GM18526 (cell line): Measurements from ENCODE around the gene TTBK2.

Experiments
- POLR2A ChIP-seq: IDR thresholded peaks from 3 replicates; pipeline ENCODE4 v1.6.1; 2011; ENCODE audit not compliant: insufficient read length; ENCODE audit errors: extremely low read depth

The TTBK2 gene

GRCh38 chr15:42918047-42918446 lies 2.5 kb downstream of the TTBK2 start:
- TF ChIP-seq POLR2A: no peak

GRCh38 chr15:42915654-42916315 lies 4.8 kb downstream of the TTBK2 start:
- no peak for TF ChIP-seq POLR2A

GRCh38 chr15:42914728-42915497 lies 5.7 kb downstream of the TTBK2 start:
- no peak for TF ChIP-seq POLR2A

- TF ChIP-seq POLR2A: no peak
Observed at GRCh38 chr15:42911058-42911592, 9.5 kb downstream of the TTBK2 start.

- TF ChIP-seq POLR2A: no peak
Observed at GRCh38 chr15:42908538-42908937, 12.0 kb downstream of the TTBK2 start.

GRCh38 chr15:42903388-42904324 lies 16.9 kb downstream of the TTBK2 start:
- TF ChIP-seq POLR2A: no peak

GRCh38 chr15:42891569-42891968 lies 29.0 kb downstream of the TTBK2 start:
- TF ChIP-seq POLR2A: no peak

GRCh38 chr15:42890161-42890913 lies 30.2 kb downstream of the TTBK2 start:
- TF ChIP-seq POLR2A: no peak

- TF ChIP-seq POLR2A: no peak
Observed at GRCh38 chr15:42880121-42880520, 40.5 kb downstream of the TTBK2 start.

- TF ChIP-seq POLR2A: no peak
Observed at GRCh38 chr15:42879443-42879842, 41.1 kb downstream of the TTBK2 start.

- no peak for TF ChIP-seq POLR2A
Observed at GRCh38 chr15:42876224-42876623, 44.4 kb downstream of the TTBK2 start.

GRCh38 chr15:42868683-42869082 lies 51.9 kb downstream of the TTBK2 start:
- no peak for TF ChIP-seq POLR2A

- TF ChIP-seq POLR2A: no peak
Observed at GRCh38 chr15:42863572-42864239, 56.9 kb downstream of the TTBK2 start.
